ENCODE measurements around the gene AKNAD1.

GRCh38 chr1:108843390-108844137 lies 13.3 kb downstream of the AKNAD1 start:
- no peak for TF ChIP-seq POLR2A (IDR thresholded peaks at IDR 0.05; ENCODE audit: low read depth, low read length)
- TF ChIP-seq EZH2 (IDR thresholded peaks at IDR 0.05; ENCODE audit: borderline replicate concordance, control insufficient read depth, low read depth, low read length) = no peak
- no peak for TF ChIP-seq ATF2 (IDR thresholded peaks at IDR 0.05; ENCODE audit: low read length)
- TF ChIP-seq SP1 (IDR thresholded peaks at IDR 0.05; ENCODE audit: low read depth, low read length) = no peak

Data from GM12878 (cell line).